Epithelial cell of proximal tubule (primary cell): Measurements from ENCODE around the gene TMPRSS3. TPM values are rescaled to one million over a fixed set of nuclear protein-coding genes. Genes with fewer than 3 reads are reported as not detected.

Source experiments
- DNase-seq: peaks from one replicate; pipeline ENCODE4 v3.0.0-alpha.2; 2011; ENCODE audit warnings: low read depth
- H3K4me3 ChIP-seq: 2 replicates; pipeline ENCODE4 v1.5.1; 2011; ENCODE audit warnings: low read depth, mild to moderate bottlenecking, low read length
- CTCF ChIP-seq: conservative IDR thresholded peaks from 2 replicates; pipeline ENCODE4 v1.5.1; 2012; ENCODE audit warnings: low read depth, mild to moderate bottlenecking, low read length
- total RNA-seq: library from RNA; depleted of rRNA; stranded (reverse); fragments of >200 nt; gene quantifications from 2 replicates; pipeline ENCODE4 v1.2.3, GENCODE V29; 2015

The TMPRSS3 gene
- total RNA-seq, 1 donor from 2014 or later = 2.0 TPM

GRCh38 chr21:42440187-42440792 lies 44.4 kb upstream of the TMPRSS3 start:
- no peak for DNase-seq
- H3K4me3 ChIP-seq = no peak overlapping the region
- TF ChIP-seq CTCF = no peak

DNA sequence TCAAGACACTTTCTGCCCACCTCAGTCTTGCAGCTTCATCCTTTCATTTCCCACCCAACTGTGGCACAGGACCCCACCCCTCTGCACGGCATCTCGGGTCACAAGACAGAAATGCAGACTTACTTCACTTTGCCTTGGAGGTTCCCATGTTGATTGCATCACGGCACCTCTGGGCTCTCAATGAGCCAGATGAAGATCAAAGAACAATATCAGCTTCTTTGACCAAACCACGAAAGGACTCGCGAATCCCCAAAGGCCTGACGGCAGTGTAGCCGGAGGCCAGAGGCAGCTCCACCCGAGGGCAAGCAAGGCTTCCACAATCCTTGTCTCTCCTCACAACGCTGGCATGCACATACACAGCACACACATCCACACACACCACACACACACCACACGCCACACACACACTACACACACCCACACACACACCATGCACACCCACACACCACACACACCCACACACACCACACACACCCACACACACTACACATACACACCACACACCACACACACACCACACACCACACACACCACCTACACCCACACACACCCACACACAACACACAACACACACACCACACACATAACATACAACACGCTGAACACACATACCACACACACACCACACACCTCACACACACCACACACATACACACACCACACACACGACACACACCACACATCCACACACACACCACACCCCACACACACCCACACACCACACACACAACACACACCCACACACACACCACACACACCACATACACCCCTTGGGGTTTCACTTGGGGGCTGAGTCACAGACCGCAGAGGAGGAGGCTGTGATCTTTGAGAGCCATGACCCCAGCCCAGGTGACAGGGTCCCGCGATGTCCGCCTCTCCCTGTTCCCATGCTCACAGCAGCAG lies 43.7 kb upstream of the TMPRSS3 start:
- DNase-seq = no peak
- TF ChIP-seq CTCF = no peak

DNA sequence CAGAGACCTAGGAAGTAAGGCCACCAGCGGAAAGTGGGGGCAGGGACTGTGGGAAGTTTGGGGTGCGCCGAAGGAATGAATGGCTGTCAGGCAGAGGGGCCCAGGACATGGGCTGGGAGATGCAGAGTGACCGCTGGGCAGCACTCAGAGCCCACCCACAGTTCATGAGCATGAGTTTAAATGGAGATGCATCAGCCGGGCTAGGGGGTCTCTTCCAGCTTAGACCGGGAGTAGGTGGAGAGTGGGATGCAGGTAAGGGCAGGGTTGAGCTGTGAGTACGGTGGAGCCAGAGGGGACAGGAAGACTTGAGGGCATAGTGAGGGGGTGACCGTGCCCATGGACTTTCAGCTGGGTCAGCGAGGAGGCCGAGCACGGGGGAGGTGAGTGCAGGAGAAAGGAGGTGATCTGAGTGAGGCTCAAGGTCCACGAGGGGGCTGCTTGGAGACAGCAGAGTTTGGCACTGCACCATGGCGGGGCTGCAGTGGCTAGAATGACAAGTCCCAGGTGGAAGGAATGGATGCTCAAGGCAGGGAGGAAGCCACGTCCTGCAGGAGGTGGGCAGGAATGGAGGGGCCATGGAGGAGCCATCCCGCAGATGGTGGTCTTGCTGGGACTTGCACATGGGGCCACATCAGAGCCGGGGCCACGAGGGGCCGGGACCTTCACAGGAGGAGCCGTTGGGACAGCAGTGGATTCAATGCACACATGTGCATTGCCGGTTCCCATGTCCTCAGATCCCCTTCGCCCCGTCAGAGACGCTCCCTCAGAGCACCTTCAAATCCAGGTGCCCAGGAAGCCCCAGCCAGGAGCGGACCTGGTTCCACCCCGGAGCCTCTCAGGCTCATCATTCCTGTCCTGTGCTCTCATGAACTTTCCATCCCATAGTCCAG lies 42.7 kb upstream of the TMPRSS3 start:
- no peak for DNase-seq
- no peak for TF ChIP-seq CTCF
- H3K4me3 ChIP-seq = no peak overlapping the region

More for the DNA sequence above, 43.7 kb upstream of the TMPRSS3 start:
- no peak overlapping the region for H3K4me3 ChIP-seq

- DNase-seq = no peak
- no peak for TF ChIP-seq CTCF
- no peak overlapping the region for H3K4me3 ChIP-seq
These were observed 41.9 kb upstream of the TMPRSS3 start for GRCh38 chr21:42437786-42438185.

- no peak for DNase-seq
- no peak for TF ChIP-seq CTCF
- H3K4me3 ChIP-seq = no peak overlapping the region
These were observed 41.1 kb upstream of the TMPRSS3 start for GRCh38 chr21:42436914-42437313.

- H3K4me3 ChIP-seq = no peak overlapping the region
- no peak for DNase-seq
- no peak for TF ChIP-seq CTCF
These were observed 40.0 kb upstream of the TMPRSS3 start for GRCh38 chr21:42435833-42436232.
